SH-SY5Y (cell line): Measurements from ENCODE around the gene ARHGEF17.

Source experiments
- GATA2 ChIP-seq: IDR thresholded peaks from 2 replicates; pipeline ENCODE4 v1.6.1; 2011; ENCODE audit warnings: mild to moderate bottlenecking, low read depth, low read length
- GATA3 ChIP-seq: IDR thresholded peaks from 2 replicates; pipeline ENCODE4 v1.6.1; 2011; ENCODE audit warnings: low read depth, mild to moderate bottlenecking, low read length, moderate library complexity

ARHGEF17 gene

DNA sequence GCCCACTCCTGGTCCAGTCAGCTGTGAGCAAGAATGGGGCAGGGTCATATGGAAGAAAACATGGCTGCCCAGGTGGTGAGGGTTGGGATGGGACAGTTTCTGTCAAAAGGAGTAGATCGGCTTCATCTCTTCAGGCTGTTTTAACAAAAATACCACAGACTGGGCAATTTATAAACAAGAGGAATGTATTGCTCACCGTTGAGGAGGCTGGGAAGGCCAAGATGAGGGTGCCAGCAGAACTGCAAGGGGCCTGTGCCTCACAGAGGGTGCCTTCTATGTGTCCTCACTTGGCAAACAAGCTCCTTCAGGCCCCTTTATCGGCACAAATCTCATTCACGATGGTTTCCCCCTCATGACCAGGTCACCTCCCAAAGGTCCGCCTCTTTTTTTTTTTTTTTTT is 50.0 kb downstream of the ARHGEF17 start:
- TF ChIP-seq GATA3 (no peak), GATA2 (no peak)

DNA sequence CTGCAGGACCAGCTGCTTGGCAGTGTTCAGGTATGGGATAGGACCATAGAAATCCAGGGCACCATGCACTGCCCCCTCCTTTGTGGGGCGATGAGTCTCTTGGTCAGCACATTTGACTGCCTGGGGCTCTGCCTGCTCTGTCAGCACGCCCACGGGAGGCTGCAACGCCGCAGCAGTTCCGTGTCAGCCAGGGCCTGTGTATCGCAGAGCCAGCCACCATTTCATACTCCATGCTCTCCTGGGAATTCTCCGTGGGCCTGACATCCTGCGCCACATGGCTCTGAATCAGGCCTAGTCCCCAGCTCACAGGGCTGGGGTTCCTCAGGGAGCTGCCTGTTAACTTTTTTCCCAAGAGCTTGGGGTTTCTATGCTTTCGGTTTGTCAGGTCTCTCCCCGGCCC is 51.3 kb downstream of the ARHGEF17 start:
- TF ChIP-seq GATA2, result no peak
- no peak for TF ChIP-seq GATA3

DNA sequence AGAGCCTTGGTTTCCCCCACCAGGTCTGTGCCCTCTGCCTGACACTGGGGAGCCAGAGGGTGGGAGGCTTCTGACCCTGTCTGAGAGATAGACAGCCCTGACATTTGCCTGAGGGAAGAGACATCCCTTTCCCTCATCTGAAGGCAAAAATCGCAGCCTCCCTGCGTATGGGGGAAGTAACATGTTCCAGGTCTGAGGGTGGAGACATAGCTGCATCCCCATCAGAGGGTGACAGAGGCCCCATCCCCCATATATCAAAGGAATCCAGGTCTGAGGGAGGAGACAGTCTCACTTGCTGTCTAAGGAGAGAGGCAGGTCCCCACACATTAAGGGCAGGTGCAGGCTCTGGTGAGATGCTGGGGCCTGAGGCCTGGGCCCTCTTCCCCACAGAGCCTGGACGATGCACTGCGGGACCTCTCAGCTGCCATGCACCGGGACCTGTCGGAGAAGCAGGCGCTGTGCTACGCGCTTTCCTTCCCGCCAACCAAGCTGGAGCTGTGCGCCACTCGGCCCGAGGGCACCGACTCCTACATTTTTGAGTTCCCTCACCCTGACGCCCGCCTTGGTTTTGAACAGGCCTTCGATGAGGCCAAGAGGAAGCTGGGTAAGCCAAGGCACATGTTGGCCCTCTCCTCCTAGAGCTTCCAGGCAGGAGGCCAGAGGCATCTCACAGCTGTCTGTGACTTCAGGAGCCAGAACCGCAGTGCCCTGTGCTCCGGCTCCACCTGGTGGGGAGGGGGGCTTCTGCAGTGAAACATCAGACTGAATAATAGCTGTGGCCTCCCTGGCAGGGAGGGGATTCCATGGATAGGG is 52.1 kb downstream of the ARHGEF17 start:
- TF ChIP-seq GATA3, result no peak
- TF ChIP-seq GATA2, result no peak

DNA sequence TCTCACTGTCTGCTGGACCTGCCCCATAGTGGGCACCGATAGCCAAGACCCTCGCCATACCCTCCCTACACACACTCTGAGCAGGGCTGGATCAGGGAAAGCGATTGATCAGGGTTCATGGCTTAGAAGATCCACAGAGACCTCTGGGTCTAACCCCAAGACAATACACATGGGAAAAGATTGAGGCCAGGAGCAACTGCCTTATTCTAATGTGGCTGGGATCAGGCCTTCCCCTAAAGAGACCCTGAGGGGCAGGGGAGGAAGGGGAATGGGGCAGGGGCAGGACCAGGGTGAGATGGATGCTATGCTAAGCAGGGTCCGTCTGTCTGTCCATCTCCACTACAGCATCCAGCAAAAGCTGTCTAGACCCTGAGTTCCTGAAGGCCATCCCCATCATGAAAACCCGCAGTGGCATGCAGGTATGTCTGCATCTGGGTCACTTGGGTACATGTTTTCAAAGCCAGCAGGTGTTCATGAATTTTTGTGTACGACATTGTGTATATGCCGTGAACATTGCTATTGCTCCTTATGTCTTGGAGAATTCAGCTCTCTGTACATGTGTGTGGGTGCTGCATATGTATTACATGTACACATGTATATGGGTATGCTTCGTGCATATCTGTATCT is 52.8 kb downstream of the ARHGEF17 start:
- TF ChIP-seq GATA2, result no peak
- no peak for TF ChIP-seq GATA3

DNA sequence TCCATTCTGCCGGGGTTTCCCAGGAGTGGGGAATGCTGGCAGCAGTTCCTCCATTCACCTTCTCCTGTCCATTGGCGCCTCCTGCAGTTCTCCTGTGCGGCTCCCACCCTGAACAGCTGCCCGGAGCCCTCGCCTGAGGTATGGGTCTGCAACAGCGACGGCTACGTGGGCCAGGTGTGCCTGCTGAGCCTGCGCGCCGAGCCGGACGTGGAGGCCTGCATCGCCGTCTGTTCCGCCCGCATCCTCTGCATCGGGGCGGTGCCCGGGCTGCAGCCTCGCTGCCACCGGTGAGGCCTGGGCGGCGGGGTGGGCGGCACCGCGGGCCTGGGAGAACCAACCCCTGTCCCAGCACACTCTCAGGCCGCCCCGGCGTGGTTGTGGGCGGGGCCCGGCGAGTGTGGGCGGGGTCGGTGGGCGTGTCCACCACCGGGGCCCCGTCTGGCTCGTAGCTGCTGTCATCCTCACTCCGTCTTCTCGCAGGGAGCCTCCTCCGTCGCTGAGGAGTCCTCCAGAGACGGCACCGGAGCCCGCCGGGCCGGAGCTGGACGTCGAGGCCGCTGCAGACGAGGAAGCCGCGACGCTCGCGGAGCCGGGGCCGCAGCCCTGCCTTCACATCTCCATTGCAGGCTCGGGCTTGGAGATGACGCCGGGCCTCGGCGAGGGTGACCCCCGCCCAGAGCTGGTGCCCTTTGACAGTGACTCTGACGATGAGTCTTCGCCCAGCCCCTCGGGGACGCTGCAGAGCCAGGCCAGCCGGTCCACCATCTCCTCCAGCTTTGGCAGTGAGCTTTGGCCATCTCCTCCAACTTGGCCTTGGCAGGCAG is 54.1 kb downstream of the ARHGEF17 start:
- TF ChIP-seq GATA3, result no peak
- no peak for TF ChIP-seq GATA2

DNA sequence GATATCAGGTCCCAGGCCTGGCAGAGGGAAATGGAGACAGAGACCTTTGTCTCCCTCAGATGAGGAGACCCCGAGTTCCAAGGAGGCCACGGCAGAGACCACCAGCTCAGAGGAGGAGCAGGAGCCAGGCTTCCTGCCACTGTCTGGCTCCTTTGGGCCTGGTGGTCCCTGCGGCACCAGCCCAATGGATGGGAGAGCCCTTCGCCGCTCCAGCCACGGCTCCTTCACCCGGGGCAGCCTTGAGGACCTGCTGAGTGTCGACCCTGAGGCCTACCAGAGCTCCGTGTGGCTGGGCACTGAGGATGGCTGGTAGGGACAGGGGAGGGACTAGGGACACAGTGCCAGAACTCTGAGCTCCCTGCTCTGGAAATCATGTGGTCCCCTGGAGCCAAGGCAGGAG is 55.1 kb downstream of the ARHGEF17 start:
- TF ChIP-seq GATA3 (no peak), GATA2 (no peak)

DNA sequence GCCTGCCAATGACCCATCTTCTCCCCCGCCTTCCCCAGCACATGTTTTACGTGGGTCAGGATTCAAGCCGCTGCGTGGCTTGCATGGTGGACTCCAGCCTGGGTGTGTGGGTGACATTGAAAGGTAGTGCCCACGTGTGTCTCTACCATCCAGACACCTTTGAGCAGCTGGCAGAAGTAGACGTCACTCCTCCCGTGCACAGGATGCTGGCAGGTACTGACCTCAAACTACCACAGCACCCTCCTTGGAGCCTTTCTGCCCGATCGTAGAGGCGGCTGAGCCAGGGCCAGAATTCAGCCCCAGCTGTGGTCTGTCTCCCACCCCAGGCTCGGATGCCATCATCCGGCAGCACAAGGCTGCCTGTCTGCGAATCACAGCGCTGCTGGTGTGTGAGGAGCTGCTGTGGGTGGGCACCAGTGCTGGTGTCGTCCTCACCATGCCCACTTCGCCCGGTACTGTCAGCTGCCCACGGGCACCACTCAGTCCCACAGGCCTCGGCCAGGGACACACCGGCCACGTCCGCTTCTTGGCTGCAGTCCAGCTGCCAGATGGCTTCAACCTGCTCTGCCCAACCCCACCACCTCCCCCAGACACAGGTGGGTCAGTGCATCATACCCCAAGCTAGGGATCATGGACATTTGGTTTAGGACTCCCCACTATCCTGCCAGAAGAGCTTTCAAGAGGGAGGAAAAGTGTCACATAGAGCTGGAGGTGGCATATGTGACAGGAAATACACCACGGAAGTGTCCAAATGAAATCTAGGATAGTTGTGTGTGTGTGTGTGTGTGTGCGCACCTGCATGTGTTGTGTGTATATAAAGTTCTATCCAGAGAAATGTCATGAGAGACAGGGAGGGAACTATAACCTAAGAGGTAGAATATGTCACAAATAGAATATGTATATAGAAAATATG is 57.5 kb downstream of the ARHGEF17 start:
- no peak for TF ChIP-seq GATA3
- no peak for TF ChIP-seq GATA2

DNA sequence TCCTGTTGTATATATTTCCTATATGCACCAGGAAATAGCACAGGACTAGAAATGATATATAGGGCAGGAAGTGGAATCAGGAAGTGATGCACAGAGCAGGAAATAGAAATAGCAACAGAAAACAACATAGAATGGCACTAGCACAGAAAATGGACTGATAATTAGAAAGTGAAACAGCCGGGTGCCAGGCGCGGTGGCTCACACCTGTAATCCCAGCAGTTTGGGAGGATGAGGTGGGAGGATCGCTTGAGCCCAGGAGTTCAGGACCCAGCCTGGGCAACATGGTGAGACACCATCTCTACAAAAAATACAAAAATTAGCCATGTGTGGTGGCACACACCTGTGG is 58.2 kb downstream of the ARHGEF17 start:
- no peak for TF ChIP-seq GATA3
- no peak for TF ChIP-seq GATA2

DNA sequence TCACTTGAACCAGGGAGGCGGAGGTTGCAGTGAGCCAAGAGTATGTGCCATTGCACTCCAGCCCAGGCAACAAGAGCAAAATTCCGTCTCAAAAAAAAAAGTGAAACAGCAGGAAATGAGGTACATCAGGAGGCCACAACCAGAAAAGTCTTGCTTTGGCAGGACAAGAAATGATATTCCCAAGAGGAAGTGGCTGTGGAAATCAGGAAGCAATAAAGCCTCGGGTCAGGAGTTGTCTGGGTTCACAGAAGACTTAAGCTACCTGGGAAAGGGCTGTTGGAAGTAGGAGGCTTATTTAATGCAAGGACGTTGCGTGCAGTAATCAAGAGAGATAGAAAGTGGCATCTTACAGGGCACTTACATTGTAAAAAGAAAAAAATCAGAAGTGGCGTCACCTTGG is 58.9 kb downstream of the ARHGEF17 start:
- TF ChIP-seq GATA3 (no peak), GATA2 (no peak)

DNA sequence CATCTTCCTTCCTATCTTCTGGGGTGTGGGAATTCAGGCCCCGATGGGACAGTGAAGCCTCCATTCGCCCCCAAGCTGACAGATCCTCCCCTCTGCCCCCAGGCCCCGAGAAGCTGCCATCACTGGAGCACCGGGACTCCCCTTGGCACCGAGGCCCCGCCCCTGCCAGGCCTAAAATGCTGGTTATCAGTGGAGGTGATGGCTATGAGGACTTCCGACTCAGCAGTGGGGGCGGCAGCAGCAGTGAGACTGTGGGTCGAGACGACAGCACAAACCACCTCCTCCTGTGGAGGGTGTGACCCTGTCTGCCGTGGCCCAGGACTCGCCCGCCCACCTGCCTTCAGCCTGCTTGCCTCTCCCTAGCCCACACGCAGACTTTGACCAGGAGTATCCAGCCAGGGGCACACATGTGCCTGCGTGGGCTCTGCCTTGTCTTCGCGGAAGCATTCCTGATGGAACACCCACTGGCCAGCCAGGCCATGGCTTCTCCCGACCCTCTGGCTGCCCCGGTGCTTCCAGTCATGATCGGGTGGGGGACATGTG is 59.5 kb downstream of the ARHGEF17 start:
- no peak for TF ChIP-seq GATA3
- no peak for TF ChIP-seq GATA2

DNA sequence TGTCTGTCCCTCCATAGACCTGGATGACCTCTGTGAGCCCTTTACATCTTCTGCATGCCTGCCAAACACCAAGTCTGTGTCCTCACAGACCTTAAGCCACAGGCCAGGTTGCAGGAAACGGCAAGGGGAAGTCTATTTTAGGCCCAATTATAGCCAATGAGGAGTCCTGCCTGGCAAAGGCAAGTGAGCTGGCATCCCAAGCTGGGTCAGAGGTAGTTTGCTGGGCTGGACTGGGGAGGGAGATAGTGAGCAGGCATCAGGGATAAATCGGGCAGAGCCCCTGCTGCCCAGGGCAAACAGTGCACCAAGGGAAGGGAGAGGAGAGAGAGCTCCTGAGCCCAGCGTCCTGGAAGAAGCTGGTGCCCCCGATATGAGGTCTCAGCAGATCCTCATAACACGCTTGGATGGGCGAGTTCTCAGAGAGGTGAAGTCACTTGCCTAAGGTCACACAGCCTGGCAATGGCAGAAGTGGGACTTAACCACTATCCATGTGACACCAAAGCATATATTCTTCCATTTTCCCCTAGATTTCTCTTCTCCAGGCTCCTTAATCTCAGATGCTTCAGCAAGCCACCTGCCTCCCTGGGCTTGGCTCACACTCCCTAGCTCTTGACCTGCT is 64.4 kb downstream of the ARHGEF17 start:
- TF ChIP-seq GATA3 (no peak), GATA2 (no peak)

DNA sequence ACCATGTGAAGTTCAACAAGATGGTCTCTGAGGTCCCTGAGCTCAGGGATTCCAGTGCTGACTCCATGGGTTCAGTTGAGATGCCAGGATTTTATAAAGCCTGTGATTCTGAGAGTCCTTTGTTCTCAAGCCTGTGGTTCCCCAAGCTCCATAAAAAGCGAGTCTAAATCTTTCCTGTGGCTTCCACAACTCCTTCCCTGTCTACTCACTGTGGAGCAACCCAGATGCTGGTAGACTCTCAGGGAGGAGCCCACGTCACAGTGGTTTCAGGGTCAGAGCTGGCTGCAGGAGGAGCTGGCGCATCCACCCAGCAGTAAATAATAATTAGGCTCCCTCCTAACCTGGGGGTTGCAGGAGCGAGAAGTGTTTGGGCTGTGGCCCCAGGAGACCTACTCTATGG is 66.1 kb downstream of the ARHGEF17 start:
- TF ChIP-seq GATA3, result no peak
- TF ChIP-seq GATA2, result no peak

DNA sequence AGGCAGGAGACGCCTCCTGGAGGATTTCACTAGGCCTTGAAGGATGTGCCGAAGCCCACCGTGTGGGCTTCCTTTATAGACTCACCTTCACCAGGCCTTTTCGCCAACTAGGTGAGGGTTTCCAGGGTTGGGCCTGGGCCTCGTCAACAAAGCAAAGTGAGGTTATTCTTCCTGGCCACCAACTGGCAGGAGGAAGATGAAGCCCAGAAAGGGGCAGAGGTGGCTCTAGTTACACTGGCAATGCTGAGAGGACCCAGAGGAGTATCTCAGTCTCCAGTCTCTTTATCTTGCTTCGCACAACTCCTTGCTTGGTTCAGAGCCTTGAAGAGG is 67.7 kb downstream of the ARHGEF17 start:
- TF ChIP-seq GATA2 (no peak), GATA3 (no peak)

DNA sequence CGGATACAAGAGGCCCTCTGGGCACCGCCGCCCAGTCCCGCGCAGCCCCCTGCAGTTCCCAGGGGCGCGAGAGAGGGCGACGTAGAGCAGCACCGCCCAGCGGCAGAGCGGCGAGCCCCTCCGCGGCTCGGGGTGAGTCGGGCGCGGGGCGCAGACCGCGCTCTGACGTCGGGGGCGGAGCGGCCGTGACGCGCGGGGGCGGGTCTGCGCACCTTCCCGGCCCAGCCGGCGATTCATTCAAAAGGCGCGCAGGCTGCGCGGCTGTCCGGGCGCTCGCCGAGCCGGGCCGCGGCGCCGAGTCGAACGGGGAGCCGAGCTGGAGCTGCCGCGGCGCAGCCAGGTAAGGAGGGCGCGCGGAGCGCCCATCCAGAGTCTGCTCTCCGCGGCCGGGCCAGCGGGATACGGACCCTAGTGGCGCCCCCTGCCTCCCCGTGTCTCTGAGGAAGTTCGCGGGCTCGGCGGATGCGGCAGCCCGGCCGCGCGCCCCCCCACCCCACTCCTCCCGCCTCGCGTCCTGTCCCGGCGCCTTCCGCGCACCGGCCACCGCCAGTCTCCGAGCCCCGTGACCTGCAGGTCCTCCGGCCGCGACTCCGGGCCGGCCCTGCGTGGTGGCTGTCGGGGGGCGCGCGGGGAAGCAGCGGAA is 68.2 kb downstream of the ARHGEF17 start, which contains the start of gene RELT:
TSS of gene RELT (plus strand) at position 240 of the 643 bp plus-strand sequence. CDS start 12,738 bp downstream, outside the sequence.
- TF ChIP-seq GATA3 (no peak), GATA2 (no peak)
